HUES48 (cell line): ENCODE measurements around the gene LINGO3.

Source experiments
- H3K27ac ChIP-seq: one replicate; pipeline ENCODE4 v1.7.0; 2013; ENCODE audit warnings: low read depth, low read length, inconsistent platforms
- H3K27me3 ChIP-seq: 2 replicates; pipeline ENCODE4 v1.6.1; 2013; ENCODE audit warnings: mild to moderate bottlenecking, low read length; ENCODE audit not compliant: control insufficient read depth, insufficient read depth
- H3K36me3 ChIP-seq: 2 replicates; pipeline ENCODE4 v1.6.1; 2013; ENCODE audit warnings: low read length; ENCODE audit not compliant: control insufficient read depth, insufficient read depth
- H3K4me1 ChIP-seq: 2 replicates; pipeline ENCODE4 v1.6.1; 2013; ENCODE audit warnings: mild to moderate bottlenecking, low read length; ENCODE audit not compliant: control insufficient read depth, insufficient read depth
- H3K4me3 ChIP-seq: 2 replicates; pipeline ENCODE4 v1.5.1; 2013; ENCODE audit warnings: mild to moderate bottlenecking, low read depth, low read length
- H3K9ac ChIP-seq: 2 replicates; pipeline ENCODE4 v1.6.1; 2013; ENCODE audit warnings: mild to moderate bottlenecking, low read depth, low read length, moderate library complexity
- H3K9me3 ChIP-seq: 2 replicates; pipeline ENCODE4 v1.6.1; 2013; ENCODE audit warnings: low read length; ENCODE audit not compliant: control insufficient read depth, insufficient read depth

LINGO3 gene

DNA sequence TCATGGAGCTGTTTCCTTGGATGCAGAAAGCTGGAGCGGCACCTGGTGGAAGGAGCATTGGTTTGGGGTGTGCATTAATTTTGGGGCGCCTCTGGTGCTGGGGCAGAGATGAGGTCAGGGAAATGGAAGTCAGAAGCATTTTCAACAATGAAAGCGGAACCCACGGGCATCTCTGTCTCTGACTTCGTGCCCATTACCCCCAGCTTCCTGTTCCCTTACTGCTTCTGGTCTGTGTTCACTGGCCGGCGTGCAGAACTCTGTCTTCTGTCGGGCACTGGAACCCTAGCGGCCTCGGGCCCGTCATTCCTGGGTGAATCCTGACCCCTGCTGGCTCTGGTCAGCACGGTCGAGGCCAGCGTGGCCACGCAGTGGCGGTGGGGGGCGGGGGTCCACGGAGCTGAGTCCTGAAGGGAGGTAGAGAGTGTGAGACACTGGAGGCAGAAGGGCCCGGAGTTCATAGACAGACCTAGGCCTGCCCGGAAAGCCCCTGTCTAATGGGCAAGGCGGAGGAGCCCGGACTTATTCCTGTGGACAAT, 7.9 kb upstream of the LINGO3 start:
- Histone ChIP-seq H3K4me1 (0 out of 2 replicates have a peak, but pooled peaks cover 6% of the 10 kb centered on the region), H3K36me3 (no peaks in the 10 kb centered on the region), H3K27ac (no peak overlapping the region), H3K9ac (no peak overlapping the region), H3K4me3 (no peak overlapping the region), H3K27me3 (no peaks in the 10 kb centered on the region), H3K9me3 (no peaks in the 10 kb centered on the region)

DNA sequence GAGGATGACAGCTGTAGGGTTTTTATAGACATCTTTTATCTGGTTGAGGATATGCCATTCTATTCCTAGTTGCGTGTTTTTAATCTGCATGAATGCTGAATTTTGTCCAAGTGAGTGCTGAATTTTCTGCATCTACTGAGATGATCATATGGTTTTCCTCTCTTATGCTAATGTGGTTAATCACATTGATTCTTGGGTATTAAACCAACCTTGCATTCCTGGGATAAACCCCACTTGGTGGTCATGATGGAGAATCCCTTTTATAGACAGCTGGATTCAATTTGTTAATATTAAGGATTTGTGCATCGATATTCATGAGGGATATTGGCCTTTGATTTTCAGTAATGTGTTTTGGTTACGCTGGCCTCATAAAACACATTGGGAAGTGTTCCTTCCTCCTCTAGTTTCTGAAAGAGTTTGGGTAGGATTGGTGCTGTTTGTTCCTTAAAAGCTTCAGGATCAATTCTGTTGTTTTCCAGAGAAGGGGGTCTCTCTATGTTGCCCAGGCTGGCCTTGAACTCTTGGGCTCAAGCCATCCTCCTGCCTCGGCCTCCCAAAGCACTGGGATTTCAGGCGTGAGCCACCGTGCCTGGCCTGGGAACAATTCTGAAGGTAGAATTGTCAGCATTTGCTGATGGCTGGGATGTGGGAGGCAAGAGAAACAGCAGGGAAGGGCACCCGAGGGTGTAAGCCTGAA, 7.3 kb upstream of the LINGO3 start:
- Histone ChIP-seq H3K9ac (no peak overlapping the region), H3K27me3 (no peaks in the 10 kb centered on the region), H3K27ac (no peak overlapping the region), H3K9me3 (no peaks in the 10 kb centered on the region), H3K4me1 (0 out of 2 replicates have a peak, but pooled peaks cover 6% of the 10 kb centered on the region), H3K4me3 (no peak overlapping the region), H3K36me3 (no peaks in the 10 kb centered on the region)

DNA sequence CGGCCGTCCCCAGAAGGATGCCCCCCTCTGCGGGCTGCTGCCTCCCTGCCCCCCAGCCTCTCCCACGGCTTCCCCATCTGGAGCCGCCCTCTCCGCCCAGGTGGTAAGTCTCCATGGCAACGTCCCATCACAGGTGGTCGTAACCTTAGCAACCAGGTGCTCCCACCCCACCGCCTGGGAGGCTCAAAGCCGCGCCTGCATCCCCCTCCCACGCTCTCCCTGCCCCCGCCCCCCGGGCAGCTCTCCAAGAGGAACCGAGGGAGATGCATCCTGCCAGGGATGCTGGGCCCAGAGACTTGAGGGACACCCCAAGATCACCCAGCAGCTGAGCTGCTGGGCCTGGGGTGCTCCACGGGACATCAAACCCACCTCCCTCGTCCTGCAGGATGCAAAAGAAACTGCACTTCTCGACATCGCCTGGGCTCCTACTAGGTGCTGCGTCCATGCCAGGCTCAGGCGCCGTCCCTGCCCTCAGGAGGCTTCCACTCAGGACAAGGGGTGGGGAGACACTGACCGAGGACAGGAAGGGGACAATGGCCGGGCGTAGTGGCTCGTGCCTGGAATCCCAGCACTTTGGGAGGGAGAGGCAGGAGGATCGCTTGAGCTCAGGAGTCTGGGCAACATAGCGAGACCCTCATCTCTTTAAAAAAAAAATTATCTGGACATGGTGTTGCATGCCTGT, 5.0 kb upstream of the LINGO3 start:
- Histone ChIP-seq H3K9me3 (no peaks in the 10 kb centered on the region), H3K4me1 (0 out of 2 replicates have a peak, but pooled peaks cover 6% of the 10 kb centered on the region), H3K4me3 (no peak overlapping the region)

DNA sequence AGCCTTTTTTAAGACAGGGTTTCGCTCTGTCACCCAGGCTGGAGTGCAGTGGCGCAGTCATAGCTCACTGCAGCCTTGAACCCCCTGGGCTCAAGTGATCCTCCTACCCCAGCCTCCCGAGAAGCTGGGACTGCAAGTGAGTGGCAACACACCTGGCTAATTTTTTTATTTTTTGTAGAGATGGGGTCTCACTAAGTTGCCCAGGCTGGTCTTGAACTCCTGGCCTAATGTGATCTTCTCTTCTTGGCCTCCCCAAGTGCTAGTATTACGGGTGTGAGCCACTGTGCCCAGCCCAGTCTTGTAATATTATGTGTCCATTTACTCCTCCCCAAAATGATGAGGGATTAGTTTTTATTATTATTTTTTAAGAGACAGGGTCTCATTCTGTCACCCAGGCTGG, 3.1 kb upstream of the LINGO3 start:
- Histone ChIP-seq H3K27me3 (peaks cover 24% of the 10 kb centered on the region), H3K9me3 (no peaks in the 10 kb centered on the region), H3K4me3 (no peak overlapping the region), H3K9ac (no peak overlapping the region), H3K36me3 (no peaks in the 10 kb centered on the region), H3K27ac (no peak overlapping the region), H3K4me1 (0 out of 2 replicates have a peak, but pooled peaks cover under 1% of the 10 kb centered on the region)

More for the DNA sequence above, 5.0 kb upstream of the LINGO3 start:
- no peak overlapping the region for H3K9ac ChIP-seq
- no peak overlapping the region for H3K27ac ChIP-seq
- no peaks in the 10 kb centered on the region for H3K36me3 ChIP-seq
- peaks cover 10% of the 10 kb centered on the region for H3K27me3 ChIP-seq

DNA sequence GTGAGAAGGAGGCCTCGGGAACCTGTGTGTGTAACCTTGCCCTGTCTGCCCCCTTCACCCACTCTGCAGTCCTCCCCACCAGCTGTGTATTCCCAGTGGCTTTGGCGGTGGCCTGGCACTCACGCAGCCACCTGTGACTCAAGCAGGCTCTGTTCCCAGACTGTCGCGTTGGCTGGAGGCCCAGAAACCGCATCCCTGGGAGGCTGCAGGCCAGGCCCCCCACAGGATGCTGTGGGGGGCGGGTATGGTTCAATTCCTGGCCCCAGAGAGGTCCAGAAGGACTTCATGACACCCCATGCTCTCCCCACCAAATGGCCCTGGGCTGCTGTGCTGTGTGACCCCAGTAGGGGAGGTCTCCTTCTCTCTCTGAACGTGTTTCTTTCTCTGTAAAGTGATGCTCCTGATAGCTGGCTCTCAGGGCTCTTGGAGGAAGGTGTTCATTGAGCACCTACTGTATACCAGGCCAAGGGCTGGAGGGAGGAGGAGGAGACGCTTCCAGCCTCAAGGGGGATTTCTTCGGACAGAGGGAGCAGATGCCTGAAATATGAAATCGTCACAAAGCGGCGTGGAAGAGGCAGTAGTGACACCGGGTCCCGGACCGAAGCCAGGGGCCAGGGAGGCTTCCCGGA, 1.9 kb upstream of the LINGO3 start:
- Histone ChIP-seq H3K27ac (no peak overlapping the region), H3K27me3 (peaks cover 24% of the 10 kb centered on the region), H3K4me3 (no peak overlapping the region), H3K36me3 (no peaks in the 10 kb centered on the region), H3K4me1 (no peaks in the 10 kb centered on the region), H3K9me3 (no peaks in the 10 kb centered on the region), H3K9ac (no peak overlapping the region)

DNA sequence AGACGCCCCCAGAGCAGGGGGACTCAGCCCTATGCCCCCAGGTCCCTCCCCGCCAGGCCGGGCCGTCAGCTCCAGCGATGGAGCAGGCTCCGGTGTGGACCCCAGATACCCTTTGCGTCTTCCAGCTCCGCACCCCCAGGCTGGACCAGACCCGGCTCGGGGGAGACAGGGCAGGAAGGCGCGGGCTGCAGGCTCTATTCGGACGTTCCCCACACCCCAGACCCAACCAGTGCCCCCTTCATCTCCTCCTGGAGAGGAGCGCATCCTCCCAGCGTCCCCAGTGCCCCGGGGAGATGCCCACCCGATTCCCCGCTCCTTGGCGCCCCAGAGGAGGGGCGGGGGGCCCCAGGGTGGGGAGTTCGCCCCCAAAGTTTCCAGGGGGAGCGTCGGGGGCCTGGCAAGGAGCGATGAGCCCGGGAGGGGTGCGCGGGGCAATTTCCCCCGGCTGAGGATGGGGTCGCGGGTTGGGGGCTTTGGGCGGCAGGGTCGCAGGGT, 389 bp downstream of the LINGO3 start:
- Histone ChIP-seq H3K27me3 (peaks cover 25% of the 10 kb centered on the region), H3K9ac (no peak overlapping the region), H3K27ac (no peak overlapping the region), H3K36me3 (no peaks in the 10 kb centered on the region), H3K4me1 (no peaks in the 10 kb centered on the region), H3K4me3 (peak overlapping the region; percentile 32; the same call in 1 of the 2 replicates), H3K9me3 (no peaks in the 10 kb centered on the region)

DNA sequence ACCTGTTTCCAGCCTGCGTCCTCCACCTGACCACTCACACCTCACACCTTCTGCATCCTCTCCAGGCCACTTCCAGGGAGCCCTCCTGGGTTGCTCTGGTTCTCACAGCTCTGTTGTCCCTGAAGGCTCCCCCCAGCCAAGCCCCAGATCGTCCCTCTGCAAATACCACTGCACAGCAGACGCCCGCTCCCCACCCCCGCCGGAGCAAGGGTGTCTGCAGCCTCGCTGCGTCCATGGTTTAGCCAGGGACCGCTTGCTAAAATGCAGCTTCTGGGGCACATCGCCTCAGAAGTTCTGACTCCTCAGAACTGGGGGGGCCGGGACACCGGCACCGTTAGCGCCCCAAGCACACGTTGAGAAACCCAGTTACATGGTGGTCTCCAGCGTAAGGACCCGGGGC, 983 bp downstream of the LINGO3 start:
- Histone ChIP-seq H3K9me3 (no peaks in the 10 kb centered on the region), H3K27me3 (peaks cover 29% of the 10 kb centered on the region), H3K36me3 (no peaks in the 10 kb centered on the region), H3K4me1 (no peaks in the 10 kb centered on the region), H3K27ac (no peak overlapping the region), H3K4me3 (no peak overlapping the region), H3K9ac (no peak overlapping the region)

DNA sequence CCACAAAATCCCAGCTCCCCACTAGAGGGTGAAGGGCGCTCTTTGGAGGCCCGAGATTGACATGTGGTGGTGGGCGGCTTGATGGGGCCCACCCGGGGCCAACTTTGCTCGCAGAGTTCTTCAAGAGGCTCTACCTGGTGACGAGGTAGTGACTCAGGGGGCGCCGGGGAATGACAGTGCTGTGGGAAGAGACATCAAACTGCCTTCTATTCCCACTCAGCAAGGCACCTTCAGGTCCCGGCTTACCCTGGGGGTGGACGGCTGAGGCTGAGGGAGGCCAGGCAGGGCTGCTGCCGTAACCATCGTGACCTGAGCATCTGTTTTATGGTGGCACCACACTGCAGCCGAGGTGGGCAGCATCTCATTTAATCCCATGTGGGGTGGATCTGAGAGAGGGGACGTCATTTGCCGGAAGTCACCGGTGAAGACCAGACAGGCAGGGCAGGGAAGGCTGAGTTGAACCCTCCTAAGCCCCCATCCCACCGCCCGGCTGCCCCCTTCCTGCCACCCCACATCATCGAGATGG, 1.6 kb downstream of the LINGO3 start:
- Histone ChIP-seq H3K4me1 (no peaks in the 10 kb centered on the region), H3K9ac (no peak overlapping the region), H3K36me3 (no peaks in the 10 kb centered on the region), H3K4me3 (no peak overlapping the region), H3K9me3 (no peaks in the 10 kb centered on the region), H3K27me3 (peaks cover 29% of the 10 kb centered on the region), H3K27ac (no peak overlapping the region)

DNA sequence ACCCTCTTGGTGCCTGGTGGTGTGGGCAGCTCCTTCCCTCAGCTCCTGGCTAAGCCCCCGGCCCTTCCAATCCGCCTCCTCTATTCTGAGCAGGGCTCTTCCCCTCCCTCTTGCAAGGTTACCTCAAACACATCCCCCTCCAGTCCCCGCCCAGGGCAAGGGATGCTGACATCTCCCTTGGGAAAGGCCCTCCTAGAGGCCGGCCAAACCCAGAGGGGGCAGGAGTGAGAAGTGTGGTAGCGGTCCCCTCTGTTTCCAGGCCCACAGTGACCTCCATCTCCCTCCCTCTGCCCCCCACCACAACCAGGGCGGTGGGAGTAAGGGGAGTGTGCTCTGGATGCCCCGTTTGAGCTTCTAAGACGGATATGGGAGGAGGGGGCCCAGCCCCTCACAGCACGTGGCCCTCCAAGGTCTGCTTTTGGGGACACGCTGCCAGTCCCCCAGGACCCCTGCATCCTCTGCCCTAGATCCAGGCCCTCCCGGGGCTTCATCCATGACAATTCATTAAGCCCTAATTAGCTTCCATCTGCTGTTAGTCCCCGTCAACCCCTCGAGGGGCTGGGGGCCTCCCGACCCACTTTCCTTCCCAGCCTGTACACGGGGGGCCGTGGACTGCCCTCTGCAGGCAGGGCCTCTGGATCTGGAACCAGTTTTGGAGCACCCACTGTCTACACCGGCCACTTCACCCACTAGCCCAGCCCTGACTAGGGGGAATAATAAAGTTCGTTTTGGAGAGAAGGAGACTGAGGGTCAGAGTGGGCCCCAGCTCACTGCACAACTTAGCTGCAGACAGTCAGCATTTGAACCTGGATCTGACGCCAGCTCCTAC, 2.3 kb downstream of the LINGO3 start:
- Histone ChIP-seq H3K27ac (no peak overlapping the region), H3K36me3 (no peaks in the 10 kb centered on the region), H3K27me3 (peaks cover 29% of the 10 kb centered on the region), H3K4me1 (no peaks in the 10 kb centered on the region), H3K9ac (no peak overlapping the region), H3K9me3 (no peaks in the 10 kb centered on the region), H3K4me3 (no peak overlapping the region)

DNA sequence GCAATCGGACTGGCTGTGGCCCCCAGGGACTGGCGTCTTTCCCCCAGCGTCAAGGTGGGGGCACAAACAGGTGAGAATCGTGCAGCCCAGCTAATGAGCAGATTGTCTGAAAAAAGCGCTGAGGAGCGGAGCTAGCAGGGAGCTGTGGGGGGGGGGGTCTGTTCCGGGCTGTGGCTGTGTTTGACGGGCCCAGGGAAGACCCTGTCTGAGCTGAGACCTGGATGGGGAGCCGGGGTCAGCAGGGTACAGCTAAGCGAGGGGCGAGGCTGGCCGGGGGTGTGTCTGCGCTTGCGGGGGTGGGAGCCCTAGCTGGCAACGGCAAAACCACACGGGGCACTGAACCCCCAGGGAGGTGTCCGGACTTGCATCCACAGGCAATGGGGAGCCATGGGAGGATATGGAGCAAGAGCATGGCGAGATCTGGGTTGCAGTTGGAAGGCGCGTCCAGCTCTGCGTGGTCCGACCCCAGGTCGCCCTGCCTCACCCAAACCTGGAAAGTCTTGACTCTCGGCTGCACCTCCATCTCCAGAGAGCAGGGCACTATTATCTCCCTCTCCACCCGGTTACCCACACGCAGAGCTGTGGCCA, 4.6 kb downstream of the LINGO3 start:
- Histone ChIP-seq H3K36me3 (no peaks in the 10 kb centered on the region), H3K4me3 (no peak overlapping the region), H3K27ac (no peak overlapping the region), H3K9ac (no peak overlapping the region), H3K9me3 (no peaks in the 10 kb centered on the region), H3K4me1 (no peaks in the 10 kb centered on the region), H3K27me3 (peaks cover 21% of the 10 kb centered on the region)
